Trophoblast cell (in vitro differentiated cells and primary cell): ENCODE measurements around the gene RSBN1.

ENCODE experiments used
- DNase-seq, 2 donors: peaks; one replicate each; pipeline ENCODE4 v3.0.0-alpha.2; 2016
- H2AFZ ChIP-seq: 2 replicates; pipeline ENCODE4 v1.6.1; 2013; ENCODE audit warnings: low read length, moderate library complexity, mild to moderate bottlenecking; ENCODE audit not compliant: insufficient read depth, poor library complexity
- H2AK5ac ChIP-seq: 2 replicates; pipeline ENCODE4 v1.6.1; 2013; ENCODE audit warnings: mild to moderate bottlenecking, low read length
- H2BK120ac ChIP-seq: 2 replicates; pipeline ENCODE4 v1.6.1; 2013; ENCODE audit warnings: low read length, mild to moderate bottlenecking, moderate library complexity; ENCODE audit not compliant: insufficient read depth, poor library complexity
- H2BK12ac ChIP-seq: 2 replicates; pipeline ENCODE4 v1.6.1; 2013; ENCODE audit warnings: mild to moderate bottlenecking, low read length, moderate library complexity
- H2BK5ac ChIP-seq: 2 replicates; pipeline ENCODE4 v1.6.1; 2013; ENCODE audit warnings: low read length, low read depth, moderate library complexity, mild to moderate bottlenecking; ENCODE audit not compliant: poor library complexity
- H3K14ac ChIP-seq: 2 replicates; pipeline ENCODE4 v1.6.1; 2013; ENCODE audit warnings: mild to moderate bottlenecking, low read length
- H3K18ac ChIP-seq: 2 replicates; pipeline ENCODE4 v1.6.1; 2013; ENCODE audit warnings: mild to moderate bottlenecking, low read length
- H3K23ac ChIP-seq: 2 replicates; pipeline ENCODE4 v1.6.1; 2013; ENCODE audit warnings: low read length
- H3K27ac ChIP-seq: 2 replicates; pipeline ENCODE4 v1.5.1; 2013; ENCODE audit warnings: low read depth, mild to moderate bottlenecking, inconsistent platforms, low read length, moderate library complexity
- H3K27me3 ChIP-seq: 2 replicates; pipeline ENCODE4 v1.6.1; 2013; ENCODE audit warnings: inconsistent platforms, mild to moderate bottlenecking, low read length, moderate library complexity; ENCODE audit not compliant: insufficient read depth
- H3K36me3 ChIP-seq, 2 experiments: 1 replicate in 1 of 2; 2 replicates in 1 of 2; pipeline ENCODE4 v1.6.1; 2013; ENCODE audit warnings: low read length in 2 of 2, mild to moderate bottlenecking in 2 of 2, moderate library complexity in 1 of 2; ENCODE audit not compliant: insufficient read depth in 2 of 2, control insufficient read depth in 1 of 2
- H3K4ac ChIP-seq: 2 replicates; pipeline ENCODE4 v1.6.1; 2013; ENCODE audit warnings: low read depth, mild to moderate bottlenecking, low read length, moderate library complexity
- H3K4me1 ChIP-seq, 2 experiments: 1 replicate in 1 of 2; 2 replicates in 1 of 2; pipeline ENCODE4 v1.6.1; 2013; ENCODE audit warnings: low read length in 2 of 2, mild to moderate bottlenecking in 2 of 2, moderate library complexity in 1 of 2; ENCODE audit not compliant: insufficient read depth in 2 of 2, control insufficient read depth in 1 of 2
- H3K4me2 ChIP-seq: 2 replicates; pipeline ENCODE4 v1.6.1; 2013; ENCODE audit warnings: inconsistent platforms, mild to moderate bottlenecking, low read length, moderate library complexity
- H3K4me3 ChIP-seq: 2 replicates; pipeline ENCODE4 v1.5.1; 2013; ENCODE audit warnings: mild to moderate bottlenecking, low read depth, low read length, inconsistent platforms
- H3K79me1 ChIP-seq: one replicate; pipeline ENCODE4 v1.6.1; 2013; ENCODE audit warnings: low read length
- H3K79me2 ChIP-seq: 2 replicates; pipeline ENCODE4 v1.6.1; 2013; ENCODE audit warnings: low read length, mild to moderate bottlenecking; ENCODE audit not compliant: control insufficient read depth, insufficient read depth, poor library complexity
- H3K9ac ChIP-seq: 2 replicates; pipeline ENCODE4 v1.6.1; 2013; ENCODE audit warnings: mild to moderate bottlenecking, low read length
- H3K9me3 ChIP-seq: 2 replicates; pipeline ENCODE4 v1.6.1; 2013; ENCODE audit warnings: low read depth, mild to moderate bottlenecking, control low read depth, inconsistent platforms, low read length; ENCODE audit not compliant: insufficient read depth
- H4K12ac ChIP-seq: 2 replicates; pipeline ENCODE4 v1.6.1; 2013; ENCODE audit warnings: low read depth, mild to moderate bottlenecking, low read length, moderate library complexity
- H4K8ac ChIP-seq: 2 replicates; pipeline ENCODE4 v1.6.1; 2013; ENCODE audit warnings: low read depth, mild to moderate bottlenecking, low read length, moderate library complexity
- H4K91ac ChIP-seq: one replicate; pipeline ENCODE4 v1.6.1; 2013; ENCODE audit warnings: low read depth, mild to moderate bottlenecking, low read length, moderate library complexity
- WGBS: extraction: QIAGEN DNeasy Blood & Tissue Kit; methylation state at CpG from one replicate; pipeline ENCODE4 v1.1.7; 2013; ENCODE audit warnings: missing lambda C conversion rate; ENCODE audit not compliant: insufficient read length, insufficient coverage; ENCODE audit errors: extremely low coverage; 5-methylcytosine and 5-hydroxymethylcytosine counted together

RSBN1 gene

DNA sequence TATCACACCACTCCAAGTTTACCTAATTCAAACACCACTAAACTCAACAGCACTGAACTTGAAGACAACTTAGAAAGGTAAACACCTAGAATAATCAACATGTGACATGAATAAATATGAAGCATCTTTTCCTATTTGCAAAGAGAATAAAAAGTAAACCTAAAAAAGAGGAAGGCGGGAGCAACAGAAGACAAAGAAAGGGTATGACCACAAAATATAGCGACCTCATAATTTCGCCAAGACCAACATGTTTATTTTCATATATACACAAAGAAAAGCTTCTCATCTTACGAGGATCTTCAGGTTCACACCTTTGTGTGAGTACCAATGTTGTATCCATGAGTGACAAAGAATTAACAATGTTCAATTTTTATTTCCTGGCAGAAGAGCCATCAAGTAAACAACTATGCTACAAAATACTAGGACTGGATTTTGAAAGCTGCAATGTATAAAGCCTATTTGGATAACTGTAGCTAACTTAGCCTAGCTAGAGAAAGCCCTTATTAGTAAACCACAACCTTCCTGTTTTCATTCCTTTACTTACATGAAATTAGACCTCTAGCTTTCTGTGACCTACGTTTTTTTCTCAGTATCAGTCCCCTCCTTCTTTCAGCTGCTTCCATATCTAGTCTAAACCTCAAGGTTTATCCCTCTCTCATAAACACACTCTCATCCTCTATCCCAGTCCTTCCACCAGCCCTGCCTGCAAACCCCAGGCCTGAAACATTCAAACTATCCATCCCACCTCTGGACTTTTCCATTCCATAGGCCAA is 31.7 kb downstream of the RSBN1 start:
- Histone ChIP-seq H3K9me3 (no peaks in the 10 kb centered on the region), H3K14ac (no peak overlapping the region), H4K12ac (no peak overlapping the region), H2BK12ac (no peak overlapping the region), H3K27me3 (no peaks in the 10 kb centered on the region), H3K79me2 (no peaks in the 10 kb centered on the region), H3K4me3 (no peak overlapping the region), H3K9ac (no peak overlapping the region), H3K4me2 (no peak overlapping the region), H2AFZ (no peak overlapping the region), H3K79me1 (no peaks in the 10 kb centered on the region), H3K27ac (no peak overlapping the region), H3K4ac (no peak overlapping the region), H3K18ac (no peak overlapping the region), H4K91ac (no peak overlapping the region), H3K4me1 (peaks cover 0 to 3% of the 10 kb centered on the region in 2 experiments), H3K36me3 (peaks cover 3 to 6% of the 10 kb centered on the region in 2 experiments), H2BK5ac (no peak overlapping the region), H2AK5ac (no peak overlapping the region), H2BK120ac (no peak overlapping the region), H4K8ac (no peak overlapping the region), H3K23ac (no peak overlapping the region)
- no CpG with 5 or more reads among the region's 5 CpGs for WGBS
- no peak for DNase-seq

DNA sequence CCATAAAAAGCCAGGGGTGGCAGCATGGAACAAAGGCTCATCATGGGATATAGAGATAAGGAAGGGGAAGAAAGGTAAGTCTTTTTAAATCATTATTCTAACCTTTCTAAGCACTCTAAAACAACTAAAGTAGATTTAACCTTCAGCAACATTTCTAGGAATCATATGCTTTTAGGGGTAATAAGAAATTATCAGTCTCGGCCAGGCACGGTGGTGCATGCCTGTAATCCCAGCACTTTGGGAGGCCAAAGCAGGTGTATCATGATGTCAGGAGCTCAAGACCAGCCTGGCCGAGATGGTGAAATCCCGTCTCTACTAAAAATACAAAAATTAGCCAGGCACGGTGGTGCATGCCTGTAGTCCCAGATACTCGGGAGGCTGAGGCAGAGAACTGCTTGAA is 32.7 kb downstream of the RSBN1 start:
- Histone ChIP-seq H3K79me1 (no peaks in the 10 kb centered on the region), H2AK5ac (no peak overlapping the region), H3K27ac (no peak overlapping the region), H4K12ac (no peak overlapping the region), H2BK12ac (no peak overlapping the region), H3K9me3 (no peaks in the 10 kb centered on the region), H4K8ac (no peak overlapping the region), H4K91ac (no peak overlapping the region), H3K4ac (no peak overlapping the region), H2BK120ac (no peak overlapping the region), H3K9ac (no peak overlapping the region), H3K27me3 (no peaks in the 10 kb centered on the region), H2BK5ac (no peak overlapping the region), H2AFZ (no peak overlapping the region), H3K36me3 (peaks cover 6 to 7% of the 10 kb centered on the region in 2 experiments), H3K23ac (no peak overlapping the region), H3K14ac (no peak overlapping the region), H3K4me2 (no peak overlapping the region), H3K4me1 (peaks cover 0 to 3% of the 10 kb centered on the region in 2 experiments), H3K79me2 (no peaks in the 10 kb centered on the region), H3K18ac (no peak overlapping the region), H3K4me3 (no peak overlapping the region)
- no peak for DNase-seq
- no CpG with 5 or more reads among the region's 6 CpGs for WGBS

DNA sequence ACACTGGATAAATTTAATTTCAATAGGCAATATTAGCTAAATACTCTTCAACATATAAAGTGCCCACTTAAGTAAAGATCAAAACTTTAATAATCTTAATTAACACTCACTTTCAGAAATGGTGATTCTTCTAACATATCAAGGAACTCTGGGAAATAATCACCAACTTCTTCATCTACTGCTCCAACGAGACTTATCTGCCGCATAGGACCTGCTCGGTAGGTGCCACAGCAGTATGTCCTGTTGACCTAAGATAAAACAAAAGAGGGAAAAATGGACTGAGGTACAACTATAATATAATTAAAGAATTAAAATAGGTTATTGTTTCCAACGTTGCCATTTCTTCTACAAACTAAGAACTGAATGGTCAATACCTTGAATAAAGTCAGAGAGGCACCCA is 34.7 kb downstream of the RSBN1 start:
- no peak overlapping the region for H3K27ac ChIP-seq
- H3K4me3 ChIP-seq, result no peak overlapping the region
- no CpG with 5 or more reads among the region's 4 CpGs for WGBS
- no peak overlapping the region for H3K9ac ChIP-seq
- no peak overlapping the region for H2BK120ac ChIP-seq
- H3K79me1 ChIP-seq, result no peaks in the 10 kb centered on the region
- H4K91ac ChIP-seq, result no peak overlapping the region
- no peak overlapping the region for H3K14ac ChIP-seq
- no peak overlapping the region for H3K4me2 ChIP-seq
- no peak overlapping the region for H3K4ac ChIP-seq
- no peak overlapping the region for H2BK5ac ChIP-seq
- H2BK12ac ChIP-seq, result no peak overlapping the region
- H4K12ac ChIP-seq, result no peak overlapping the region
- H2AFZ ChIP-seq, result no peak overlapping the region
- H3K23ac ChIP-seq, result no peak overlapping the region
- H3K79me2 ChIP-seq, result no peaks in the 10 kb centered on the region
- peaks cover 6 to 8% of the 10 kb centered on the region in 2 experiments for H3K36me3 ChIP-seq
- no peaks in the 10 kb centered on the region for H3K27me3 ChIP-seq
- H2AK5ac ChIP-seq, result no peak overlapping the region
- H4K8ac ChIP-seq, result no peak overlapping the region
- no peak for DNase-seq
- no peaks in the 10 kb centered on the region for H3K9me3 ChIP-seq
- no peaks in the 10 kb centered on the region for H3K4me1 ChIP-seq
- no peak overlapping the region for H3K18ac ChIP-seq

DNA sequence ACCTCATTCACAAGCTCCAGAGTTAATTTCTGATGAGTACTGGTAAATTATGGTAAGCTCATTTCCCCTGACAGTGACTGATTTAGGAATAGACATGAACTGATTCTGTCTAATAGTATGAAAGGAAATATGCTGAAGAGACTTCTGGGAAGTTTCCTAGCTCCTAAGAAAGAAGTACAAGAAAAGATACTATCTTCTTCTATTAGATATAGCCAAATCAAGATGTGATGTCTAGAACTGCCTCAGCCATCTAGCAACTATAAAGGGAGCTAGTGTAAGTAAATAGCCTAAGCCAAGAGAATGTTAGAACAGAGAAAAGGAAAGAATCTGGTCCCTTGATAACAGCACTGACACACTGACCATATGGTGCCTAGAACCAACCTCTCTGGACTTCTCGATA is 42.2 kb downstream of the RSBN1 start:
- WGBS, result no CpG with 5 or more reads among the region's 1 CpG
- Histone ChIP-seq H2AFZ (no peak overlapping the region), H3K23ac (no peak overlapping the region), H3K4me1 (no peaks in the 10 kb centered on the region), H4K91ac (no peak overlapping the region), H3K4ac (no peak overlapping the region), H4K8ac (no peak overlapping the region), H3K4me3 (no peak overlapping the region), H2BK12ac (no peak overlapping the region), H3K4me2 (no peak overlapping the region), H3K27ac (no peak overlapping the region), H2BK120ac (no peak overlapping the region), H3K9ac (no peak overlapping the region), H4K12ac (no peak overlapping the region), H3K27me3 (no peaks in the 10 kb centered on the region), H3K9me3 (no peaks in the 10 kb centered on the region), H2AK5ac (no peak overlapping the region), H3K79me1 (no peaks in the 10 kb centered on the region), H3K79me2 (no peaks in the 10 kb centered on the region), H2BK5ac (no peak overlapping the region), H3K36me3 (peaks cover 5 to 6% of the 10 kb centered on the region in 2 experiments), H3K18ac (no peak overlapping the region), H3K14ac (no peak overlapping the region)
- DNase-seq, result no peak
